GM12878 (cell line): ENCODE data around the gene NOL4L.

Experiments used
- EP300 ChIP-seq, 2 experiments: fragments of 150-350 bp in 1 of 2; IDR thresholded peaks; 2 replicates each; pipeline ENCODE4 v1.6.1; 2011 to 2012; ENCODE audit warnings: low read depth in 2 of 2, low read length in 2 of 2, borderline replicate concordance in 1 of 2, improper control_type of control experiment in 1 of 2, inconsistent platforms in 1 of 2; ENCODE audit not compliant: control insufficient read depth in 1 of 2
- POLR2A ChIP-seq: IDR thresholded peaks from 2 replicates; pipeline ENCODE4 v1.6.1; 2011; ENCODE audit warnings: low read depth, mild to moderate bottlenecking, low read length
- POLR2AphosphoS5 ChIP-seq: IDR thresholded peaks from 2 replicates; pipeline ENCODE4 v1.6.1; 2011; ENCODE audit warnings: mild to moderate bottlenecking, low read length, inconsistent platforms
- RUNX3 ChIP-seq: IDR thresholded peaks from 2 replicates; pipeline ENCODE4 v1.6.1; 2012; ENCODE audit warnings: low read length, inconsistent platforms
- TF ChIP-seq, protein P1 (sequence below): fragments of 450-650 bp; IDR thresholded peaks from 2 replicates; pipeline ENCODE4 v1.6.1; 2017; ENCODE audit warnings: mild to moderate bottlenecking, moderate library complexity

DNA sequence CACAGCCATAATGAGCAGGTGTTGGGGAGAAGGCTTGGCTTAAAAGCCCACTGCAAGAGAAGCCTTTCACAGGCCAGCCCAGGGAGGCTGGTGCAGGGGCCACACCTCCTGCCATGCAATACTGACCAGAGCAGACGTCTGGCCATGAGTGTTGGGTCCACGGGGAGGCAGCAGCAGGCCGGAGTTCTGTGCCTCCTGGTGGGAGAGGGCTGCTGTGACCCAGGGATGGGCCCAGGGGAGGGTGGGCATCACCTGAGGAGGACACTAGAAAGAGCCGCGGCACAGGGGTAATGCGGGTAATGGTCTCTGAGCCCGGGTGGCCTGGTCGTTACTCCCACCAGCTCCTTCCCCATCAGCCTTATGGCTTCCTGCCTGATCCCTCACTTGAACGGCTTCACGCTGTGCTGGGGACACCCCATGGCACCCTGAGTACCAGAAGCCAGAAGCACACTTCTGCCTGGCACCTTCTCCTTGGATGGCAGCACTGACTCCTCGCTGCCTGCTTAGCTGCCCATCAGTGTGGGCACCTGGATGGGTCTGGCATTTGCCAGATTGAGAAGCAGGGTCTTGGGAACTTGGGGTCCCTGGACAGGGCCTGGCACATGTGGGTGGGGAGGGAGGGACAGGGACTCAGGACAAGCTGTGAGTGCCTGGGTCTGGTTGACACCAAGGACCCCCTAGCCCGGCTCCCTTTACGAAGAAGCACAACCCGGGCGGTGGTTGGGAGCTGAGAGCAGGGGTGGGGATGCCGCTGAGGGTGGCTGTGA lies 118.2 kb downstream of the NOL4L start:
- no peak for TF ChIP-seq POLR2AphosphoS5
- no peak for TF ChIP-seq EP300 (IDR thresholded peaks at IDR 0.05; ENCODE audit: borderline replicate concordance in 1 of 2, control insufficient read depth in 1 of 2, low read depth in 2 of 2, low read length in 2 of 2)
- TF ChIP-seq RUNX3: no peak
- TF ChIP-seq, protein P1, sequence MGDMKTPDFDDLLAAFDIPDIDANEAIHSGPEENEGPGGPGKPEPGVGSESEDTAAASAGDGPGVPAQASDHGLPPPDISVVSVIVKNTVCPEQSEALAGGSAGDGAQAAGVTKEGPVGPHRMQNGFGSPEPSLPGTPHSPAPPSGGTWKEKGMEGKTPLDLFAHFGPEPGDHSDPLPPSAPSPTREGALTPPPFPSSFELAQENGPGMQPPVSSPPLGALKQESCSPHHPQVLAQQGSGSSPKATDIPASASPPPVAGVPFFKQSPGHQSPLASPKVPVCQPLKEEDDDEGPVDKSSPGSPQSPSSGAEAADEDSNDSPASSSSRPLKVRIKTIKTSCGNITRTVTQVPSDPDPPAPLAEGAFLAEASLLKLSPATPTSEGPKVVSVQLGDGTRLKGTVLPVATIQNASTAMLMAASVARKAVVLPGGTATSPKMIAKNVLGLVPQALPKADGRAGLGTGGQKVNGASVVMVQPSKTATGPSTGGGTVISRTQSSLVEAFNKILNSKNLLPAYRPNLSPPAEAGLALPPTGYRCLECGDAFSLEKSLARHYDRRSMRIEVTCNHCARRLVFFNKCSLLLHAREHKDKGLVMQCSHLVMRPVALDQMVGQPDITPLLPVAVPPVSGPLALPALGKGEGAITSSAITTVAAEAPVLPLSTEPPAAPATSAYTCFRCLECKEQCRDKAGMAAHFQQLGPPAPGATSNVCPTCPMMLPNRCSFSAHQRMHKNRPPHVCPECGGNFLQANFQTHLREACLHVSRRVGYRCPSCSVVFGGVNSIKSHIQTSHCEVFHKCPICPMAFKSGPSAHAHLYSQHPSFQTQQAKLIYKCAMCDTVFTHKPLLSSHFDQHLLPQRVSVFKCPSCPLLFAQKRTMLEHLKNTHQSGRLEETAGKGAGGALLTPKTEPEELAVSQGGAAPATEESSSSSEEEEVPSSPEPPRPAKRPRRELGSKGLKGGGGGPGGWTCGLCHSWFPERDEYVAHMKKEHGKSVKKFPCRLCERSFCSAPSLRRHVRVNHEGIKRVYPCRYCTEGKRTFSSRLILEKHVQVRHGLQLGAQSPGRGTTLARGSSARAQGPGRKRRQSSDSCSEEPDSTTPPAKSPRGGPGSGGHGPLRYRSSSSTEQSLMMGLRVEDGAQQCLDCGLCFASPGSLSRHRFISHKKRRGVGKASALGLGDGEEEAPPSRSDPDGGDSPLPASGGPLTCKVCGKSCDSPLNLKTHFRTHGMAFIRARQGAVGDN: no peak
- TF ChIP-seq POLR2A: no peak
